Measurements from ENCODE around the gene LMF2.

LMF2 gene

DNA sequence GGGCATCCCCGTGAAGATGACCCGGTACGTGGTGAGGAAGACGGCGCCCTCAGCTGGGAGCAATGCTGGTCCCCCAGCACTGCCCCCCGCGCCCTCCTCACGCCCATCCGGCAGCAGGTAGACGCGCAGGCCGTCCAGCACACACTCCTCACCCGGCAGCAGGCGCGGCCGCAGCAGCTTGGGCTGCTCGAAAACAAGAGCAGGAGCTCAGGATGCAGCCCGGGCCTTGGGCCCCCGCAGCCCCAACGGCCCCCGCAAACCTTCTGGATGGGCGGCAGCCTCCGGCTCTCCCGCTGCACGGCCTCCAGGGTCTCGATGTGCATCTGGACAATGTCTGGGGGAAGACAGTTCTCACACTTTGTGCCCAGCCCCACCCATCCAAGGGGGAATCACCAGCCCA lies 46.0 kb downstream of the LMF2 start:
- no peak overlapping the region for H3K4me3 ChIP-seq (ENCODE audit: low read length)
- H3K9me3 ChIP-seq (replicated peaks; ENCODE audit: insufficient read depth, low read length): no peaks in the 10 kb centered on the region
- H2AFZ ChIP-seq (ENCODE audit: low read length): no peak overlapping the region
- no peak overlapping the region for H3K4me2 ChIP-seq (ENCODE audit: low read depth, low read length)
- H3K36me3 ChIP-seq (replicated peaks; ENCODE audit: insufficient read depth, low read length): no peaks in the 10 kb centered on the region; the same call in none of the 2 replicates
- H3K9ac ChIP-seq (ENCODE audit: low read length): no peak overlapping the region
- no peak overlapping the region for H3K27ac ChIP-seq (ENCODE audit: low read length)
- H3K27me3 ChIP-seq (replicated peaks; ENCODE audit: insufficient read depth, low read length): no peaks in the 10 kb centered on the region
- DNase-seq: no peak
- no peaks in the 10 kb centered on the region for H4K20me1 ChIP-seq (ENCODE audit: insufficient read depth, low read length)
- H3K4me1 ChIP-seq (ENCODE audit: low read length): no peaks in the 10 kb centered on the region
- H3K79me2 ChIP-seq (ENCODE audit: low read length): no peaks in the 10 kb centered on the region
- TF ChIP-seq EZH2 (optimal IDR thresholded peaks at IDR 0.05; ENCODE audit: low read depth, low read length) (no peak), CTCF (IDR thresholded peaks at IDR 0.05; ENCODE audit: low read length) (no peak), EZH2phosphoT487 (IDR thresholded peaks at IDR 0.05; ENCODE audit: low read length) (no peak)
- no peaks in the 10 kb centered on the region for H3F3A ChIP-seq (ENCODE audit: insufficient read depth, low read length)
- no peaks in the 10 kb centered on the region for H3K9me2 ChIP-seq (replicated peaks; ENCODE audit: insufficient read depth, low read length)

- Histone ChIP-seq H3K27ac (ENCODE audit: low read length) (no peak overlapping the region), H3K9me2 (replicated peaks; ENCODE audit: insufficient read depth, low read length) (no peaks in the 10 kb centered on the region), H3K9me3 (replicated peaks; ENCODE audit: insufficient read depth, low read length) (no peaks in the 10 kb centered on the region), H3K79me2 (ENCODE audit: low read length) (no peaks in the 10 kb centered on the region), H2AFZ (ENCODE audit: low read length) (no peak overlapping the region), H4K20me1 (ENCODE audit: insufficient read depth, low read length) (no peaks in the 10 kb centered on the region), H3F3A (ENCODE audit: insufficient read depth, low read length) (no peaks in the 10 kb centered on the region), H3K36me3 (replicated peaks; ENCODE audit: insufficient read depth, low read length) (no peaks in the 10 kb centered on the region; the same call in none of the 2 replicates), H3K4me3 (ENCODE audit: low read length) (no peak overlapping the region), H3K9ac (ENCODE audit: low read length) (no peak overlapping the region), H3K4me2 (ENCODE audit: low read depth, low read length) (no peak overlapping the region), H3K4me1 (ENCODE audit: low read length) (no peaks in the 10 kb centered on the region), H3K27me3 (replicated peaks; ENCODE audit: insufficient read depth, low read length) (no peaks in the 10 kb centered on the region)
- TF ChIP-seq EZH2 (optimal IDR thresholded peaks at IDR 0.05; ENCODE audit: low read depth, low read length): no peak
- no peak for TF ChIP-seq EZH2phosphoT487 (IDR thresholded peaks at IDR 0.05; ENCODE audit: low read length)
- TF ChIP-seq CTCF (IDR thresholded peaks at IDR 0.05; ENCODE audit: low read length): no peak
- DNase-seq: no peak
Measured at GRCh38 chr22:50460938-50461337, 46.6 kb downstream of the LMF2 start.

DNA sequence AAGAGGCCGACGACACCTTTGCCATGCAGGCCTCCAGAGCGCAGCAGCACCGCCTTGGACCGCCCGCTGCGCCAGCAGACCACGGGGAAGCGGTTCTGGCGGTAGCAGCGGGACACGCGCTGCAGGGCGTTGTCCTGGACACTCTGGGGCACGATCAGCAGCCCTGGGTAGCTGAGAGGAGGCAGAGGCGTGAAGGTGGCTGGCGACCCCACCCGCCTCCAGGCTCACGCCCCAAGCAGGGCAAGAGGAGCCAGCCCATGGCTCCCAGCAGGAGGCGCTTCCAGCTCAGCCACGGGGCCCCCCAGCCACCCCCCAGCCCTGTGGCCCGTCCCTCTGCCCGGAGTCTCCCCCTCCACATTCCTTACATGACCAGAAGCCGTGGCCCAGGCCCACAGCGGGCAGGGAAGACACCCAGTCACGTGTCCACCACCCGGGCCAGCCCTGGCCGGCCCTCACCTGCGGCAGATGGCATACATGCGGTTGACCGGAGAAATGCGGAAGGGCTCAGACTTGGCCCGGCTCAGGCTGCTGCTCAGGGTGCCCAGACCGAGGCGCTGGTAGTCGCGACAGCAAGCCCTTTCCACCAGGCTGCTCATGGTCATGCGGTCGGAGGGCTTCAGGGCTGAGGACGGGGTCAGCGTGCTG lies 47.9 kb downstream of the LMF2 start:
- H3K4me2 ChIP-seq (ENCODE audit: low read depth, low read length): no peak overlapping the region
- no peaks in the 10 kb centered on the region for H3K9me2 ChIP-seq (replicated peaks; ENCODE audit: insufficient read depth, low read length)
- DNase-seq: no peak
- H3K27ac ChIP-seq (ENCODE audit: low read length): no peak overlapping the region
- no peaks in the 10 kb centered on the region for H3F3A ChIP-seq (ENCODE audit: insufficient read depth, low read length)
- H3K27me3 ChIP-seq (replicated peaks; ENCODE audit: insufficient read depth, low read length): no peaks in the 10 kb centered on the region
- no peaks in the 10 kb centered on the region for H3K4me1 ChIP-seq (ENCODE audit: low read length)
- no peak overlapping the region for H2AFZ ChIP-seq (ENCODE audit: low read length)
- H3K36me3 ChIP-seq (replicated peaks; ENCODE audit: insufficient read depth, low read length): no peaks in the 10 kb centered on the region; the same call in none of the 2 replicates
- TF ChIP-seq EZH2 (optimal IDR thresholded peaks at IDR 0.05; ENCODE audit: low read depth, low read length) (no peak), CTCF (IDR thresholded peaks at IDR 0.05; ENCODE audit: low read length) (no peak), EZH2phosphoT487 (IDR thresholded peaks at IDR 0.05; ENCODE audit: low read length) (no peak)
- no peaks in the 10 kb centered on the region for H4K20me1 ChIP-seq (ENCODE audit: insufficient read depth, low read length)
- H3K9me3 ChIP-seq (replicated peaks; ENCODE audit: insufficient read depth, low read length): no peaks in the 10 kb centered on the region
- H3K79me2 ChIP-seq (ENCODE audit: low read length): no peaks in the 10 kb centered on the region
- no peak overlapping the region for H3K9ac ChIP-seq (ENCODE audit: low read length)
- no peak overlapping the region for H3K4me3 ChIP-seq (ENCODE audit: low read length)

All from MM.1S (cell line).